HG03354 (cell line): ENCODE measurements around the gene SQSTM1.

ENCODE experiments used
- ATAC-seq: cut with Tn5 transposase; IDR thresholded peaks from one replicate; pipeline ENCODE4 v1.9.1; 2021; ENCODE audit warnings: mild to moderate bottlenecking; ENCODE audit not compliant: unreplicated experiment, poor library complexity, severe bottlenecking

Gene SQSTM1

DNA sequence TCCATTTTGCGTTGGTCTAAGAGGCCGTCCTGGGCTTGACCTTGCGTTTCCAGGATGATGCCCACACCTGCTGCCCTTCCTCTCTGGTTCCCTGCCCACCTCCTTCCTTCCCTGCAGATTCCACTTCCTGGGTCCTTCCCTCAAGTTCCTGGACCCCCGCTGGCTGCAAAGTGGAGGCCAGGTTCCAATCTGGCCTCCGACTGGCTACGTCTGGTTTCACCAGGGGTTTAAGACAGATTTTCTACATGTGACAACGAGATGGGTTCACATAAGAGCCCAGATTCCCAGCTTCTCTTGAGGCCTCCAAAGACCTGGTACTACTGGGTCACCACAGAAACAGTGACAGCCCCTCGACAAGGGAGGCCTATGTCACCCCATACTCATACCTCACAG, 16.2 kb upstream of the SQSTM1 start:
- ATAC-seq: no peak

DNA sequence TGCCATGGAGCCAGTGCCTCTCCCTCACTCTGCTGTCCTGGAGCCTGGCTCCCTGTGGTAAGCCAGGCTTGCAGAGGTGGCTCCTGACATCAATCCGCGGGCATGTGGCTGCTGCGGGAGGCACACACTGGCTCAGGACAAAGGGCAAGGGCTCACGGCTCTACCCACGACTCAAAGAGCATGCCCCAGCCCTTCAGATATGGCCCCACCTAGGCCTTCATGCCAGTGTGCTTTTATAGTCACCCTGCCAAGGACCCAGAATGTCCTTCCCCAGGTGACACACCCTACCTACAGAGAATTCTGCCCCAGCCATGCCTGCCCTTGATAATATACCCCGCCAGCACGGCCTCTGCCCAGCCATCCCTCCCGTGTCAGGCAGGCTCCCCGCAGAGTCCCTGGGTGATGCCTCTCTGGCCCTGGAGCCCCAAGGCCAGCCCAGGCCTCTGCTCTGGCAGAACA, 15.6 kb upstream of the SQSTM1 start:
- no peak for ATAC-seq

DNA sequence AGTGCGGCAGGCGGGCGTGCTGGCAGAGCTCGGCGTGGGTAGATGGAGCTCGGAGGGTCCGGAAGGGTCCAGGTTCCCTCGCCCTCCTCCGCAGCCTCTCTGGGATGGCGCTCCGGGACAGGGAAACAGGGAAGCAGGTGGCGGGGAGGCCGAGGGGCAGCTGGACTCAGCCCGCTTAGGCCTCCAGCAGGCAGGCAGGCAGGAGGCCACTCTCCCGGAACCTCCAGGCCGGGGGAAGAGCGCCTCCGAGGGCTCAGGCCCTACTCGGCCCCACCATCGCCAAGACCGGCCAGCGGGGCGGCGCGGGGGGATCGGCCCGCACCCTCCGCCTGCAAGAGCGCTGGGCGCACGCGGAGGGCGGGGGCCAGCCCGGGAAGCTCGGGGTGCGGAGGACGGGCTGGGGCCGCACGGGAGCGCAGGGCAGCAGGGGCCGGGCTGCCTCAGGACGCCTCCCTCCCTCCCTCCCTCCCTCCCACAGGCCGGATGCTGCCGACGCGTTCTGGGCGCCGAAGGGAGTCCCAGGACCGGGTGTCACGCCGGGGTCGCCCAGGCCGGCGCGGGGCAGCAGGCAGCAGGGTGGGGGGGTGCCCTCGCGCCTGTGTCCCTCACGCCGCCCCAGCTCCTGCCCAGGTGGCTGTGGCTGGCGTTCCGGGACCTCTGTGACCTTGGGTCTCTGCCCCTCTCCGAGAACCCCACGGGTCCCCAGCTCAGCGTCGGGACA, 15.0 kb upstream of the SQSTM1 start:
- ATAC-seq: peak; percentile 26

GRCh38 chr5:179806250-179807048, 14.3 kb upstream of the SQSTM1 start, which contains the start of gene MGAT4B:
MGAT4B (minus strand) TSS chr5:179806866; CDS start chr5:179806583, 283 bp downstream.
- peak; percentile 71 for ATAC-seq

DNA sequence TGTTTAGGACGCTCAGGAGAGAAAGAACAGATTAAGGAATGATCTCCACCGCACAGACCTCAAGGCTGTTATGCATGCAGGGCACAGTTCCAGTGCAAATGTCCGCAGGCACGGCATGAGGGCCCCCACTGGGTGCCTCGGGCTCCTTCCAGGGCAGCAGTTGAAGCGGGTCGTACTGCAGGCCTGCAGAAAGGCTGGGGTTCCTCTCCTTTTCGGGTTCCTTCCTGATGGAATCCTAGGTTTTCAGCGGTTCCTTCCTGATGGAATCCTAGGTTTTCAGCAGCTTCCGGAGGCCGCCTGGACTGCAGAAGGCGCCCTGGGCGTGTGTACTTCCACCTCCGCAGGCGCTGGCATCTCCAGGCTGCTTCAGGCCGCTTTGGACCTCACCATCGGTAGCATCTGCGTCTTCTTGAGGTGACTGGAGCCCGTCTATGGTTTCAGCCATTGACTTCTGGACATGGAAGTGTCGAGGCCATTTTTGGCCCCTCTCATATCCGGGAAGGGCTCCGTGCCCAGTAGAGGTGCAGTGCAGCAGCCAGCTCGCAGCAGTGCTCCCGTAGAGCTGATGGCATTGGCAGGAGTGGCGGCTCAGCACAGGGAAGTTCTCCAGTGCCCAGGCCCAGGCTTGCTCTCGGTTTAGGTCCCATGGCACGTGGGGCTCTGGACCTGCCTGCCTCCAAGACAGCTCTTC, 8.4 kb upstream of the SQSTM1 start:
- ATAC-seq: no peak

DNA sequence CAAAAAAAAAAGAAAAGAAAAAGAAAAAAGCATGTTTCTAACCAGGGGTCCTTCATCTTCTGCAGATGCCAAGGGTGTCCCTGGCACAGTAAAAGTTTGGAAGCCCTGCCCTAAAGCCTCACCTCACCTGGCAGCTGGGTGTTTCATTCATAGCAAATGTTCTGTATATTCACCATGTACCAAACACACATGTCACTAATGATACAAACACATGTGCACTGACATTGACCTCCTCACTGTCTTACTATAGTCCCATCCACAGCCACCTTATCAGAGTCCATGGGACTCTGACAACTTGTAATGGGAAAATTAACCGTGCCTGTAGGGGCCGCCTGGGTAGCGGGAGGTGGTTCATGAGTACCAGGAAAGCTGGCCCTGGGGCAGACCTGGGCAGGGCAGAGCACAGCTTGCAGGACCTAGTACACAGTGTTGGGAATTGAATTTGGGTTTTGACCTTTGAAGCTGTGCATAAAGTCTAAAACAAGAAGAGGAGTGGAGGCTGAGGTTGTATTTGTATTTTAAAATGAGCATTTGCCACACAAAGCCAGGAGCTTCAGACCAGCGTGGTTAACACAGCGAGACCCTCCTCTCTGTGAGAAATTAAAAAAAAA, 7.6 kb upstream of the SQSTM1 start:
- no peak for ATAC-seq

- no peak for ATAC-seq
These were observed 6.6 kb upstream of the SQSTM1 start for GRCh38 chr5:179814090-179814489.

DNA sequence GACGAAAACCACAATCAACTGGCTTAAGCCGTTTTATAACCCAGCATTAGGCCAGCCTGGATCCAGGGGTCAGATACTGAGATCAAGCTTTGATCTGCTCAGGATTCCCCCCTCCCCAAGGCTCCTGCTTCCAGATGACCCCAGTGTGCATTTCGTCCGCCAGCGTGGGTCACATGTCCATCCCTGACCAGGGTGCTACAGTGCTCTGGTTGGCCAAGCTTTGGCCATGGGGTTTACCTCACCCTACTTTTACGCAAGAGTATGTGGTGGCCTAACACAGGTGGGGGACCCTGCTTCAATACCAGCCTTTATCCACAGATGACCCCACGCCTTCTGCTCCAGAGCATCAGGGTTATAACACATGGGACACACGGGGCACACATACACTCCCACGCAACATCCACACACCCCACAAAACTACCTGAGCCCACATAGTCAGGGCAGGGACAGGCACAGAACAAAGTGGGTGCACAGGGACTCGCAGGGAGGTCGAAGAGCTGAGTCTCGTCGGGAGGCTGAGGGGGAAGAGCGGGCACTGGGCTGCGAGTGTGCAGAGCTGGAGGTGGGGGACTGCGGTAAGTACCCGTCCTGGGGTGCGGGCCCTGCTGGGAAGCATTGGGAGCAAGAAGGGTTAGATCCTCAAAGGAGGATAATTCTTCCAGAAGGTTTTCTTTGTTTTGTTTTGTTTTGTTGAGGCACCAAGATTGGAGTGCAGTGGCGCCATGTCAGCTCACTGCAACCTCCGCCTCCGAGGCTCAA, 5.0 kb upstream of the SQSTM1 start:
- no peak for ATAC-seq

DNA sequence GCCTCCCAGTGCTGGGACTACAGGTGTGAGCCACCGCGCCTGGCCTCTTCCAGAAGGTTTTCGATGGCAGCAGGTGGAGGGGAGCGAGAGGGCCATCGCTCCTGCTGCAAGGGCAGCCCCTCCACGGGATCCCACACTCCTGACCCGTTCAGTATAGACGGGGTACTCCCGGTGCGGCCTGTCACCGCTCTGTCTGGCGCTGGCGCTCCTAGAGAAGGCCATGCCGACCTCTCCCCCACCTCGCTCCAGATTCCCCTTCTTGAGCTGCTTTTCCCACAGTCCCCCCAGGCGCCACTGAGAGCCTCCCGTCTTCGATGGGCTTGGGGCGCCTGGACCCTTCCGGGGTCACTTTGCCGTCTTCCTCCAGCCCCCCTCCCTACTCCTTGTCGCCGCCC, 4.3 kb upstream of the SQSTM1 start:
- no peak for ATAC-seq

- ATAC-seq: no peak
These were observed 3.8 kb upstream of the SQSTM1 start for GRCh38 chr5:179816796-179817469.

DNA sequence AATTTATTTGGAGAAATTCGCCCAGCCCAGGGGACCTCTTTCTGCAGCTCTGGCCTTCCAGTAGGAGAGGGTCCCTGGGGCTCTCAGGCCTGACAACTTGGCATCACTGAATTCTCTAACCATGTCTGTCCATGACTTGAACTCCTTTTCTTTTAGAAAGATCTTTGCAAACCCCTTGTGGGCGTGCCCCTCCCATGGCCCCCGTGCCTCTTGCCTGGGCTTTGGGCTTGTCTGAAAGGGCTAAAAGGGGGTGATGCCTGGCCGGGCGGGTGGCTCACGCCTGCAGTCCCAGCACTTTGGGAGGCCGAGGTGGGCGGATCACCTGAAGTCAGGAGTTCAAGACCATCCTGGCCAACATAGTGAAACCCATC, 3.2 kb upstream of the SQSTM1 start:
- ATAC-seq: no peak

GRCh38 chr5:179817890-179818745, 2.6 kb upstream of the SQSTM1 start:
- no peak for ATAC-seq

DNA sequence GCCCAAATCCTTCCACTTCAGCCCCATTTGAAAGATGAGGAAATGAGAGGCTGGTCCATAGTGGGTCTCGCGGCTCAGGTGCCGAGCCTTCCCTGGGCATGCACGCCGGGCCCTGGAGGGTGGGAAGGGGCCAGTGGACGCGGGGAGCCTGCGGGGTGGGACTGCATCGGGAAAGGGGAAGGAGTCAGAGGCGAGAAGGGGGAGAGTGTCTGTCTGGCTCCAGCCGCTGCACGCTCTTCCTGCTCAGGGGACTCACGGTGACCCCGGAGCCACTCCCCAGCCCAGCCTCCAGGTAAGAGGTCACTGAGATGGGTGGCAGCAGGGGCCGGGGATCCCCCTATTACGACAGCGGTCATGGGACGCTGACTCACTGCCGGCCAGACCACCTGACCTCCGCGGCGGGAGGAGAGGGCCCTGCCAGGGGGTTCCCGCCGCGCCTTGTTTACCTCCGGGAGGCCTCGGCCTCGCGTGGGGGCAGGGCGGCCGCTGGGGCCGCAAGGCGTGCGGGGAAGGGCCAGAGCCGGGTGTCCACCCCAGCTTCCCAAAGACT, 1.9 kb upstream of the SQSTM1 start:
- ATAC-seq: peak; percentile 66

- ATAC-seq: peak; percentile 21
These were observed 1.2 kb upstream of the SQSTM1 start for GRCh38 chr5:179819296-179820126.

GRCh38 chr5:179820127-179820482, 600 bp upstream of the SQSTM1 start:
- no peak for ATAC-seq

- peak; percentile 53 for ATAC-seq
These were observed 773 bp downstream of the SQSTM1 start for GRCh38 chr5:179821298-179822058.
